H1 (cell line): ENCODE measurements around the gene TTC29. TPM values are rescaled to one million over a fixed set of nuclear protein-coding genes. Genes with fewer than 3 reads are reported as not detected.

Experiments used
- BCL11A ChIP-seq, 2 experiments: IDR thresholded peaks; one replicate each; pipeline ENCODE4 v1.6.1; 2011; ENCODE audit warnings: low read depth in 2 of 2, low read length in 2 of 2, mild to moderate bottlenecking in 2 of 2
- CTBP2 ChIP-seq: IDR thresholded peaks from 2 replicates; pipeline ENCODE4 v1.7.0; 2011; ENCODE audit warnings: borderline replicate concordance, mild to moderate bottlenecking, moderate library complexity, mixed read lengths, low read length; ENCODE audit not compliant: insufficient read depth, insufficient read length
- POLR2A ChIP-seq, 2 experiments: IDR thresholded peaks; 1 replicate in 1 of 2; 2 replicates in 1 of 2; pipeline ENCODE4 v1.6.1; 2011; ENCODE audit warnings: low read depth in 2 of 2, low read length in 2 of 2, mild to moderate bottlenecking in 2 of 2; ENCODE audit errors: control extremely low read depth in 1 of 2
- polyA plus RNA-seq, 7 experiments: library from polyadenylated mRNA; depleted of rRNA in 3 of 7; stranded (reverse) in 5 of 7; unstranded in 2 of 7; fragments of >200 nt in 5 of 7; fragments of 200-250 nt in 2 of 7; gene quantifications; 1 replicate in 5 of 7; 2 replicates in 1 of 7; 4 replicates in 1 of 7; pipeline versions ENCODE4 v1.2.1 to v1.2.3, GENCODE V29; 2011 to 2013; ENCODE audit warnings: missing spikeins in 2 of 7, mixed read lengths in 2 of 7
- total RNA-seq: library from RNA; stranded (reverse); fragmentation: NEBNext Ultra II Directional; extraction: Animal tissue kit (Norgen Biotek cat#: 25700); gene quantifications from 2 replicates; pipeline ENCODE4 v1.2.1, GENCODE V29; 2021

Gene TTC29
- total and polyA plus RNA-seq, 2 of the 8 experiments (the other 6 are each of a cell fraction or from before 2014, with no cell fraction given), result 0.28 TPM; not detected in 1

- TF ChIP-seq CTBP2 (no peak), POLR2A (IDR thresholded peaks at IDR 0.05; ENCODE audit: control extremely low read depth in 1 of 2, low read depth in 2 of 2, low read length in 2 of 2) (no peak), BCL11A (IDR thresholded peaks at IDR 0.05; ENCODE audit: low read depth in 2 of 2, low read length in 2 of 2) (no peak)
These were observed 111.2 kb downstream of the TTC29 start (continued) for GRCh38 chr4:146834263-146835034.
